ENCODE data around the gene SMPD4.
"Not testable (repeated sequence)": the region's sequence is repeated elsewhere in the genome, so short reads cannot be mapped to it uniquely, and the experiment has no call there.

Gene SMPD4

GRCh38 chr2:130139331-130140280 lies 41.8 kb downstream of the SMPD4 start:
- not testable (repeated sequence) for DNase-seq

GRCh38 chr2:130138841-130139251 lies 42.6 kb downstream of the SMPD4 start:
- not testable (repeated sequence) for DNase-seq

- DNase-seq = not testable (repeated sequence)
These were observed 43.1 kb downstream of the SMPD4 start for GRCh38 chr2:130138326-130138725.

DNA sequence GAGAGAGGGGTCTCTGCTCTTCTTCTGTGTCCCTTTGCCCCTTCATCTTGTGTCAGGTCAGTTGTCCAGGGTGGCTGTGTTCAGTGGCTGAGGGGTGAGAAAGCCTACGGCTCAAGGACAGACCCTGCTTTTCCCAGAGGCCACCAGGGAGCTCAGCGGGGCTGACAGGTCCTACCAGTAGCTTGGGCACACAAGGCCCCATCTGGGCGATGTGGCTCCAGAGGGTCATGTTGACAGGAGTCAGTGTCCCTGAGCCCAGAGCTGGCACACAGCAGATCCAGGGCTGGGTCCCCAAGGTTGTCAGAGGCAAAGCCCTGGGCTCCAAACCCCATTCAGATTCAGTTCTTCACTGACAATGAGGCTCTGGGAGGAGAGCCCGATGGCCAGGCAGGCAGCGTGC lies 44.3 kb downstream of the SMPD4 start:
- not testable (repeated sequence) for DNase-seq

DNA sequence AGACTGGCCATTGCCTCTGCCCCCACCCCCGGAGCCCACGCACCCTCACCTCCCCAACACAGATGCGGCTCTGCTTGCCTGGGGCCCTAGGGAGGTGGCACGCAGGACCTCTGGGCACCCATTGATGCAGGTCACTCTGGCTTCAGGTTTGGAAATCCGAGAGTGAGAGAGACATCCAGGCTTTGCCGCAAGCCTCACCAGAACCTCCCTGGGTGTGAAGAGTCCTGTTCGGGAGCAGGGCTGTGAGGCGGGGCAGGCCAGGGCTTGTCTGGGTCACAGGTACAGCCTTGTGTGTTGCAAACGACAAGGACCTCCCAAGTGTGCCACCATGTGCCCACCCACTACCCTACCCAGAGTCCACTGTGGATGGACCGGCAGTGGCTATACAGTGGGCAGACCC lies 44.9 kb downstream of the SMPD4 start:
- DNase-seq = not testable (repeated sequence)

DNA sequence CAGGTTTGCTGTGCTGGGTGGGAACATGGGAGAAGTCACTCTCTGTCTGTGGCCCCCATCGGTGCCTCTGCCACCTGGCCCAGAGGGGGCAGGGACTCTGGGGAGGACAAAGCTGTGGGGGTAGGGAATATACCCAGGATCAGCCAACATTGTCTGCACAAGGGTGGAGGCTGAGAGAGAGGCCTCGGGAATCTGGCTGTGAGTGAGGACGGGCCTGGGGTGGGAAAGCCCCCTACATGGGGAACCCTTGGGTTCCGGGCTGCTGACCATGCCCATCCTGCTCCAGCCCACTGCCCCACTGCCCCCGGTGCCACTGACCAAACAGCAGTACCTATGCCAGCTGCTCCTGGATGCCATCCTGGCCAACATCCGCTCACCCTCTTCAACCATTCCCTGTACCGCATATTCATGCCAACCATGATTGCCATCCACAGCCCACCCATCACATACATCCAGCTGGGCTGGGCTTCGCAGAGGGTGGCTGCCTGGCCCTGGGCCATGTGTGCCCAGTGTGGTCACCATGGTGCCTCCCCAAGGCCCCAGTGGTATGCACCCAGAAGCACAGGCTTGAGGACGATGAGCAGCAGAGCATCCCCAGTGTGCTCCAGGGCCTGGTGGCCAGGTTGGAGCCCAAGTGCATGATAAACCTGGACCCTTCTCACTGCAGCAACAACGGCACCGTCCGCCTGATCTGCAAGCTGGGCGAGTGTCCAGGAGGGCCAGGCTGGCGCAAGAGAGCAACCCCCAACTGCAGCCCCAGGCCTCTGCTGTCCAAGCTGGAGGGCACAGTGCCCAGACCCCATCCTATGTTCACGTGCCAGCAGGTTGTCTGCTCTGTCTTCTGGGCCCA lies 45.5 kb downstream of the SMPD4 start:
- no peak for DNase-seq

GRCh38 chr2:130129120-130129829 lies 52.1 kb downstream of the SMPD4 start, which contains the start of gene POTEF:
Gene POTEF (minus strand): TSS chr2:130129222. CDS start chr2:130120515, 8,707 bp downstream.
- DNase-seq = not testable (repeated sequence)

GRCh38 chr2:130128464-130128863 lies 52.9 kb downstream of the SMPD4 start:
- not testable (repeated sequence) for DNase-seq

- not testable (repeated sequence) for DNase-seq
These were observed 53.7 kb downstream of the SMPD4 start for GRCh38 chr2:130127726-130128125.

- DNase-seq = not testable (repeated sequence)
These were observed 60.5 kb downstream of the SMPD4 start for GRCh38 chr2:130120924-130121323.

GRCh38 chr2:130102597-130103363 lies 78.6 kb downstream of the SMPD4 start:
- not testable (repeated sequence) for DNase-seq
